Fibroblast of skin of right biceps (primary cell): ENCODE data around the gene PRX.

ENCODE experiments used
- DNase-seq: peaks from one replicate; pipeline ENCODE4 v3.0.0-alpha.2; 2013

Gene PRX

GRCh38 chr19:40413291-40413845, at the start of gene PRX:
Gene PRX, minus strand, starts transcription at chr19:40413378. Its CDS starts 5,446 bp downstream, at chr19:40407932.
- DNase-seq, result no peak

- no peak for DNase-seq
Observed at GRCh38 chr19:40461669-40462221, 48.6 kb upstream of the PRX start.

- DNase-seq, result no peak
Observed at GRCh38 chr19:40460185-40460584, 47.0 kb upstream of the PRX start.

GRCh38 chr19:40458597-40458974, 45.4 kb upstream of the PRX start:
- DNase-seq, result no peak

GRCh38 chr19:40457953-40458596, 44.9 kb upstream of the PRX start:
- DNase-seq, result no peak

GRCh38 chr19:40457048-40457447, 43.9 kb upstream of the PRX start:
- DNase-seq, result no peak

- peak; percentile 38 for DNase-seq
Observed at GRCh38 chr19:40453943-40454342, 40.8 kb upstream of the PRX start.

- no peak for DNase-seq
Observed at GRCh38 chr19:40453151-40453735, 40.1 kb upstream of the PRX start.

GRCh38 chr19:40452016-40452415, 38.8 kb upstream of the PRX start:
- DNase-seq, result no peak

GRCh38 chr19:40450664-40451063, 37.5 kb upstream of the PRX start:
- no peak for DNase-seq

GRCh38 chr19:40449506-40449905, 36.3 kb upstream of the PRX start:
- DNase-seq, result no peak

GRCh38 chr19:40446263-40446784, 33.1 kb upstream of the PRX start:
- no peak for DNase-seq

GRCh38 chr19:40445780-40446262, 32.6 kb upstream of the PRX start:
- peak; percentile 27 for DNase-seq

- DNase-seq, result no peak
Observed at GRCh38 chr19:40444825-40445312, 31.7 kb upstream of the PRX start.

- peak; percentile 96 for DNase-seq
Observed at GRCh38 chr19:40444000-40444824, 31.0 kb upstream of the PRX start, which contains the start of gene SERTAD3. Gene SERTAD3, minus strand, starts transcription at chr19:40444335. Its CDS starts 2,255 bp downstream, at chr19:40442080.

GRCh38 chr19:40443131-40443999, 30.2 kb upstream of the PRX start:
- peak; percentile 100 for DNase-seq

GRCh38 chr19:40442328-40443130, 29.4 kb upstream of the PRX start:
- DNase-seq, result no peak

GRCh38 chr19:40441719-40442253, 28.6 kb upstream of the PRX start:
- no peak for DNase-seq

- no peak for DNase-seq
Observed at GRCh38 chr19:40438284-40438683, 25.1 kb upstream of the PRX start.
